NCI-H345 treated with DMSO at 0.1 percent for 48 hours (cell line): ENCODE data around the gene PLAAT5.

Source experiments
- DNase-seq: peaks from one replicate; lab custom pipeline; 2025; ENCODE audit not compliant: unreplicated experiment; lab: John Stamatoyannopoulos, UW

The PLAAT5 gene

DNA sequence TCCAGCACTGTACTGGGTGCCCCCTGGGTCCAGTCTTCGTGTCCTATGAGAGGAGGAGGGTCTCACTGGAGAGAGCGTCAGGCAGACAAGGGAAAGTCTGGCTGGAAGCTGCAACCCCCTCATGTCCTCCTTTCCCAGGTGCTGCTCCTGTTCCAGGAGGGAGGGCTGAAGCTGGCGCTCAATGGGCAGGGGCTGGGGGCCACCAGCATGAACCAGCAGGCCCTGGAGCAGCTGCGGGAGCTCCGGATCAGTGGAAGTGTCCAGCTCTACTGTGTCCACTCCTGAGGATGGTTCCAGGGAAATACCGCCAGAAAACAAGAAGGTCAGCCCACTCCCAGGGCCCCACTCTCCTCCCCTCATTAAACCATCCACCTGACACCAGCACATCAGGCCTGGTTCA is 25.1 kb upstream of the PLAAT5 start:
- DNase-seq: no peak

DNA sequence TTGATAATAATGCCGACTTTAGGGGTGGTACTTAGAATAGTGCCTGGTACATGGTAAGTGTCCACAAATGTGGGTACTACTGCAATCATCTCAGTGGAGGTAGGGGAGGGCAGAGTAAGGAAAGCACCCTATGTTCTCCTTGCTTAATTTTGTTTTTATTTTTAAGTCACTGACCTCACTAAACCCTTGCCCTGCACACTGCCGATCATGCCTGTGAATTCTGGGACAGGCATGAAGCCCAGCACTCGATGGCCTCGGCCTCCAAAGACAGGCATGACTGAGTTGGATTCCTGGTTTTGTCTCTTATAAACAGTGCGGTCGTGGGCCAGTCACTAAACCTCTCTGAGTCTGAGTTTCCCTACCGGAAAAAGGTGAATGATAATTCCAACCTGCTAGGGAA is 21.8 kb upstream of the PLAAT5 start:
- no peak for DNase-seq

- no peak for DNase-seq
These were observed 20.2 kb upstream of the PLAAT5 start for GRCh38 chr11:63511048-63511748.

DNA sequence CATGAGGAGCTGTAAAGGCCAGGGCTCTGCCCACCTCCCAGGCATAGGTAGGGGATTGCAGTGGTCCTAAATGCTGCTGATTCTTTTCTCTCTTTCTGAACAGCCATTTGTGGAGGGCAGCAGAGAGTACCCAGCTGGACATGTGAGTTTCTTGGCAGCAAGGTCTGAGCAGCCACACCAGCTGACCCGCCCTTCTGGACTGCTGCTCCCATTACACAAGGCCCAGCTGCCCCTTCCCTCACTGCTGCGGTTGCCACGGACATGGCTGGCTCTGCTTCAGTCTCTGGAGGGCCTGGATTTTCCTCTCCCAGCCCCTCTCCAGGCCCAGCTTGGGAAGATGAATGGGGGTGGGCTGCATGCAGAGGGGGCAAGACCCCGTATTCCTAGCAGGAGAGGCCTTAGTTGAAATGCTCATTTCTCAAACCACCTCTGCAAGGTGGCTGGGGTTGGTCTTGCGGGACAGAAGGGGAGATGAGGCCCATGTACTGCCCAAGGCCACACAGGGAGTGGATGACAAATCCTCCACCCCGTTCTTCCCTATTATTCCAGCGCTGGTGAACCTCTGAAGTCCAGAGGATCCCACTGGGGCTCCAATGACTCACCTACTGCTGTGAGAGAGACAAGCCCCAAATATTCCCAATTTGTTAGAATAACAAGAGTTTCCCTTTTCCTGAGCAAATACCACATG is 19.5 kb upstream of the PLAAT5 start:
- no peak for DNase-seq

GRCh38 chr11:63508745-63509144 is 17.8 kb upstream of the PLAAT5 start:
- DNase-seq: no peak

DNA sequence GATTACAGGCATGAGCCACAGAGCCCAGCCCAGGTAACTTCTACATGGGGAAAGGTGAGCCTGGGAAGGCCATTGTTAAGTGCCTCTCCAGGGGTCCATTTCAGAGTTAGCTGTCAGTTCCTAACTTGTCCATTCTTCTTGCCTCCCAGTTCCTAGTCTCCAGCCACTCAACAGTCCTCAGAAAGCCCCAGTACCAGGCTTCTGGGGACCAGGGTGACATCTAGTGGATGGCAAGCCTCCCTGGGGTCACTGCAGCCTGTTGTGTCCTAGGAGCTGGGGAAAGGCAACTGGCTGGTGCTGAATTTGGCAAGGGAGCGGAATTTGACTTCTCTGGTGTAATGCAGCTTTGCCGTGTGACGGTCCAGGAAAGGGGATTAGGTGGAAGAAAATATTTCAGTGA is 17.0 kb upstream of the PLAAT5 start:
- no peak for DNase-seq

DNA sequence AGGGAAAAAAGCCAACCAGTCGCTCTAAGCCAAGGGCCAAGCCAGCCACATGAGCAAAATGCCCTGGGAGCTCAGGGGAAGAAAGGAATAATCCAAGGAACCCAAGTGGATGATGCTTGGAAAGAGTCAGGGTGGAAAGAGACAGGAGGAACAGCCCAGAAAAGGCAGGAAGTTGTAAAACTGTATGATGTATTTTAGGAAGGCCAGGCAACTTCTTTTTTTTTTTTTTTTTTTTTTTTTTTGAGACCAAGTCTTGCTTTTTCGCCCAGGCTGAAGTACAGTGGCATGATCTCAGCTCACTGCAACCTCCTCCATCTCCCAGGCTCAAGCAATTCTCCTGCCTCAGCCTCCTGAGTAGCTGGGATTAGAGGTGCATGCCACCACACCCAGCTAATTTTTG is 16.5 kb upstream of the PLAAT5 start:
- DNase-seq: no peak

- no peak for DNase-seq
These were observed 15.9 kb upstream of the PLAAT5 start for GRCh38 chr11:63506876-63507275.

DNA sequence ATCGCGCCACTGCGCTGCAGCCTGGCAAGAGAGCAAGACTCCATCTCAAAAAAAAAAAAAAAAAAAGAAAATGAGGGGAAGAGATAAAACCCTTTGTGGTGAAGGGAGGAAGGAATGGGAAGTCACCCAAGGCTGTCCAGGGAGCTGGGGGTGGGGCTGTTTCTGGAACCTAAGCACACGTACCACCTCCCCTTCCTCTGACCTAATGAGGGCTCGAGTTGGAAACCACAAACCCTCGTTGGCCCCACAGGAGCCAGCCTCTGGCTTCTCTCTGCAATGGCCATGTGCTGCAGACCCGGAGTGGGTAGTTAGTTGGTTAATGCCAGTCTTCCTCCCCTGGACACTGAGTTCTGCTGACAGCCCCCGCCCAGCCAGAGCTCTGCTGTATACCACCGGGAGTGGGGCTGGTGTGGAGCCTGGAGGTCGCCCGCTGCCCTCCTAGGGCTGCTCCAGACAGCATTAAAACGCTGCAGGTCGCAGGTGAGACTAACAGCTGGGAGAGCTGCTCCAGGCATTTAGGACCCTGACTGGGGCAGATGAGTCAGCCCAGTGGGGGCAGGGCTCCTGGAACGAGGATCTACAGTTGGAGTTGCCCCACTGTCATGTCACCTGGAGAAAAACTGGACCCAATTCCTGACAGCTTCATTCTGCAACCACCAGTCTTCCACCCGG is 15.0 kb upstream of the PLAAT5 start, which contains the start of gene LGALS12:
Gene LGALS12 (plus strand): TSS at position 228 of the 672 bp plus-strand sequence. CDS start 375 bp downstream, at position 603.
- no peak for DNase-seq

GRCh38 chr11:63504933-63505586 is 14.1 kb upstream of the PLAAT5 start:
- no peak for DNase-seq

- no peak for DNase-seq
These were observed 13.1 kb upstream of the PLAAT5 start for GRCh38 chr11:63504054-63504453.

DNA sequence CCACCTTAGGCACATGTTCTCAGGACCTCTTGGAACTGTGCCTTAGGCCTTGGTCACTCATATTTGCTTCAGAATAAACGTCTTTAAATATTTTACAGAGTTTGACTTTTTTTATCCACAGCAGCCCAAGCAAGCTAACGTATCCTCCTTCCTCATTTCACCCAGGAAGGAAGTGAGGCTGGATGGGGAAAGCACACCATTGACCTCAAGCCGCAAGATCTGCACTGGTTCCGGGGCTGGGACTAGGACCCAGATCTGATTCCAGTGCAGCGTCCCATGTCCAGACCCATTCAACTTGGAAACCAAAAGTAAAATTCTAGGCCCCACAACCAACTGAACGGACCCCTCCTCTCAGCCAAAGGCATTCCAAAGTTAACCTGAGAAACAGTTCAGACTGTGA is 12.5 kb upstream of the PLAAT5 start:
- DNase-seq: no peak

DNA sequence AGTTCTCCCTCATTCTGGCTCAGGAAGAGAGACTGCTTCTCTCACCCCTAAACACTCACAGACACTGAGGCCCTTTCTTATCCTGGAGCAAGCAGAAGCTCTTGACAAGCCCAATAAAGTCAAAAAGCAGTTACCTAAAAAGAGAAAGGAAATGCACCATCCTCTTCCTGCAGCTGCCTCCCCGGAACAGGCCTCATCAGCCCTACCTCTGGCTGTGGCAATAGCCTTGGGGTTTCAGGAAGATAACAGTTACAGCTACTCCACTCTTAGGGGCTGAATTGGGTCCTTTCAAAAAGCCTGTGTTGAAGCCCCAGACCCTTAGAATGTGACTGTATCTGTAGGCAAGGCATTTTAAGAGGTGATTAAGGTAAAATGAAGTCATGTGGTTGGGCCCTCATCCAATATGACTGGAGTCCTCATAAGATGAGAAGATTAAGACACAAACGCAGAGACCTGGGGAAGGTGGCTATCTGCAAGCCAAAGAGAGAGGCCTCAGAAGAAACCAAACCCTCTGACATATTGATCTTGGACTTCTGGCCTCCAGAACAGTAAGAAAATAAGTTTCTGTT is 11.4 kb upstream of the PLAAT5 start:
- no peak for DNase-seq

DNA sequence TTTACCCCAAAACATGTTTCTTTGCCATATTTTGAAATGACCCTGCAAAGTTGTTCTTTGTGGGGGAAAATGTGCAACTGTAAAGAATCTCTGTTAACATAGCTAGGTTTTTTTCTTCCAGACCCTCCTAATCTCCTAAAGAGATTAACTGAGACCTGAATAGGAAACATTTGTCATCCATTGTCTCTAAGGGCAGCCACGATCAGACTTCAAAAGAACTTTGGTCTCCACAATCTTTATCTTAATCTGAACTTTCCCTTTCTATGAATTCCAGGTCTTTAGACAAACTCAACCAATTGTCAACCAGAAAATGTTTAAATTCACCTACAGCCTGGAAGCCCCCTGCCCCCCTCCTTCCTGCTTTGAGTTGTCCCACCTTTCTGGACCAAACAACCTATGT is 10.3 kb upstream of the PLAAT5 start:
- no peak for DNase-seq

DNA sequence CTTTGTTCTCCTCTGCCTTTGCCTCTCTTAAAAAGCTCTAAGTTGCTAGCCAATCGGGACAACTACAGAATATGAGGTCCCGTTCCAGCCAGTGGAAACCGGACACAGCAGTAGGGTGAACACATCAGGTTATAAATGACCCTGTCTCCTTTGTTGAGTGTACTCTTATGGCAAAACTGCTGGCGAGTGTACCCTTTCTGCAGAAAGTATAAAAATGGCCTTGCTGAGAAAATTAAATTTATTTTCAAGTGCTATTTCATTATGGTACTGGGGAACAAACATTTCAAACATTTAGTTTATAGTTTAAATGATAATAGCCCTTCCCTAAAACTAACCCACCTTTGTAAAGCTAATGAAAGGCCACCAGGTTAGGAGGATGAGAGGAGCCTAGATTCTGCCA is 8.9 kb upstream of the PLAAT5 start:
- DNase-seq: no peak

- DNase-seq: no peak
These were observed 4.0 kb upstream of the PLAAT5 start for GRCh38 chr11:63494975-63495374.

GRCh38 chr11:63493127-63493526 is 2.2 kb upstream of the PLAAT5 start:
- DNase-seq: no peak

- DNase-seq: no peak
These were observed 1.5 kb upstream of the PLAAT5 start for GRCh38 chr11:63492441-63492840.

DNA sequence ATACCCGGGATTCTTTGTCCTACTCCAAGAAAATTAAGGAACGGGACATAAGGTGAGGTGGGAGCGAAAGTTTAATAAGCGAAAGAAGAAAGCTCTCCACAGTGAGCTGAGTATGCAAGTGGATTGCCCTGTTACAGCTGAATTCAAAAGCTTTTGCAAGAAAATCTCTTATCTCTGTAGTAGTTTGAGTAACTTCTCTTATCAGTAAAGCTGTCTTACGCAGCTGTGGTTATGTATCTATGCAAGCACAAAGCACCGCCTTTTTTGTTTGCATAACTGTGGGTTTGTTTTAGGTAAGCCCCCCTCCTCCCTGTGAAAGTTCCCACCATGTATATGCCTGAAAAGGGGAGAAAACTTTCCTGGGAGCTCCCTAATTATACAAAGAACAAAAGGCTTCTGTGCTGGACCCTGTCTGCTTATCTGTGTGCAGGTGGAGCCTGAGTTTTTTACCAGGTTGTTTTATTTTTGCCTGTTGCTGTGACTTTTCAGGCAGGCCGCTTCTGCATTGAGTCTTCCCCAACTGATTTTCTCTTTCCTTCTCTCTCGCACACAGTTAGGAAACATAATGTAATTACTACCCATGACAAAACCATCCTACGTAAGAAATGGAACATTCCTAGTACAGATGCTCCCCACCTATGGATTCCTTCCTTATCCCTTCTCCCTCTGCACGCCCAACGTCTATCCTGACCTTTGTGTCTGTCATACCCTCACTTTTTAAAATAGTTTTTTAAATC is 837 bp upstream of the PLAAT5 start:
- no peak for DNase-seq

GRCh38 chr11:63491240-63491587 is 247 bp upstream of the PLAAT5 start:
- no peak for DNase-seq

DNA sequence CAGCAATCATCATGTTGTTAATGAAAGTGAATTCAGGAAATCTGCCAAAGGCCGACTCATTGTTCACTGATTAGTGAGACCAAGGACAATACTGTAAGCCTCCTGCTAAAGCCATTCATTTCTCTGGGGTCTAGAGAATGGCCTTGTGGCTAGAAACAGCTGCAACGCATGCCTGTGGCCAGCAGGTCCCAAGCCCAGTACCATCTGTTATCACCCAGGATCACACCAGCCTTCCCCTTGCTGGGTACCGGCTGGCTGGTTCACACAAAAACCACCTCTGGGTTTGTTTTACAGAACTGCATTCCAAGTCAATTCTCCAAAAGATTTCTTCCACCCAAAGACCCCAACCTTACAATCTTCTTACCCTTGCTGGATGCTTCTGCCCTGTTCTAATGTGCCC is 1.1 kb downstream of the PLAAT5 start:
- no peak for DNase-seq
